ENCODE data around the gene FEM1C. TPM values are rescaled to one million over a fixed set of nuclear protein-coding genes. Genes with fewer than 3 reads are reported as not detected.
"Not testable (repeated sequence)": the region's sequence is repeated elsewhere in the genome, so short reads cannot be mapped to it uniquely, and the experiment has no call there.

The FEM1C gene
- total RNA-seq, 4 donors from 2014 or later, result 5.8 to 46.0 (median 40.0) TPM

DNA sequence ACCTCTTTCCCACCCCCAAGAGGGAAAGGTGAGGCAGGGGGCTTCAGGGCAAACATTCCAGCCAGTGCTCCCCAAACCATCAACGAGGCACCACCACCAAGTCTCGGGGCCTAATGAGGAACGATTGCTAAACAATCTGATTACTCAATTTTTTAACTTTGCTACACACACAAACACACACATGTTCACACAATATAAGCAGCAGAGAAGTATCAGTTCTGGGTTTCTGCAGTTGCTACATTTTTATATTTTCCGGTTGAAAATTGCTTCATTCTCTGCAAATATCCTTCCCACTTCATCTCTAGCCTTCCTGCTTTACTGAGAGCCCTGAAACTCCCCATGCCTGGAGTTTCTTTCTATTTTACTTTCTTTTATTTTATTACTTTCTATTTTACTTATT lies 60.2 kb downstream of the FEM1C start:
- Histone ChIP-seq H3K27me3 (no peaks in the 10 kb centered on the region), H3K4me3 (no peak overlapping the region), H3K4me1 (peaks cover 0 to 7% (median 3%) of the 10 kb centered on the region in 4 donors), H3K27ac (no peak overlapping the region), H3K36me3 (no peaks in the 10 kb centered on the region), H3K9me3 (no peaks in the 10 kb centered on the region)
- 54 to 58% methylated on average over 4 of the region's 4 CpGs for WGBS, 2 donors (ENCODE audit: low coverage in 1 of 2)
- TF ChIP-seq, protein P1, sequence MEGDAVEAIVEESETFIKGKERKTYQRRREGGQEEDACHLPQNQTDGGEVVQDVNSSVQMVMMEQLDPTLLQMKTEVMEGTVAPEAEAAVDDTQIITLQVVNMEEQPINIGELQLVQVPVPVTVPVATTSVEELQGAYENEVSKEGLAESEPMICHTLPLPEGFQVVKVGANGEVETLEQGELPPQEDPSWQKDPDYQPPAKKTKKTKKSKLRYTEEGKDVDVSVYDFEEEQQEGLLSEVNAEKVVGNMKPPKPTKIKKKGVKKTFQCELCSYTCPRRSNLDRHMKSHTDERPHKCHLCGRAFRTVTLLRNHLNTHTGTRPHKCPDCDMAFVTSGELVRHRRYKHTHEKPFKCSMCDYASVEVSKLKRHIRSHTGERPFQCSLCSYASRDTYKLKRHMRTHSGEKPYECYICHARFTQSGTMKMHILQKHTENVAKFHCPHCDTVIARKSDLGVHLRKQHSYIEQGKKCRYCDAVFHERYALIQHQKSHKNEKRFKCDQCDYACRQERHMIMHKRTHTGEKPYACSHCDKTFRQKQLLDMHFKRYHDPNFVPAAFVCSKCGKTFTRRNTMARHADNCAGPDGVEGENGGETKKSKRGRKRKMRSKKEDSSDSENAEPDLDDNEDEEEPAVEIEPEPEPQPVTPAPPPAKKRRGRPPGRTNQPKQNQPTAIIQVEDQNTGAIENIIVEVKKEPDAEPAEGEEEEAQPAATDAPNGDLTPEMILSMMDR (IDR thresholded peaks at IDR 0.05), result no peak
- TF ChIP-seq EP300 (IDR thresholded peaks at IDR 0.05; ENCODE audit: low read depth), result no peak
- in situ Hi-C loops (cut with MboI; ENCODE audit: low pct_ligation_motif_present in 1 of 4, low pct_unique_long_range_greater_than_20kb in 1 of 4, low sequenced_read_pairs in 3 of 4) (no loop called here), intact Hi-C loops (cut with DNase I; ENCODE audit: low total_unique reads) (no loop called here)
- no peak for DNase-seq

DNA sequence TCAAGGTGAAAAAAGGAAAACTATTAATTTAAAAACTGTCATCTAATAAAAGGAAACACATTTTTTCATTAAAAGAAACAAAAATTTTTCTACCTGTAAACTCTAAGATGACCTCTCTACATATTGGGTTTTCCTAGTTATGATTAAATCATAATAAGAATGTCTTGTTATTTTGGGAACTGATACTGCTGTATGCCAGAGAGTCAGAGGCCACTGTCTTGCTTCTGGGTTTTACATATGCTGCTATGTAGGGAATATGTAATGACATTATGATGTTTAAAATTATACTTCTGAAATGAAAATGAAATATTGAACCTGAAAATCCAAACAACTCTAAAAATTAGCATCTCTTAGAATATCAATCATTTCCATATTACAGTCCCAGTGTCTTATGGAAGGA lies 63.7 kb downstream of the FEM1C start:
- TF ChIP-seq POLR2AphosphoS5 (IDR thresholded peaks at IDR 0.05) (no peak), EP300 (IDR thresholded peaks at IDR 0.05; ENCODE audit: low read depth) (no peak), POLR2A (IDR thresholded peaks at IDR 0.05) (no peak)
- TF ChIP-seq, protein P1 (IDR thresholded peaks at IDR 0.05), result no peak
- Histone ChIP-seq H3K4me3 (no peak overlapping the region), H3K27ac (no peak overlapping the region), H3K9me3 (no peaks in the 10 kb centered on the region), H3K27me3 (no peaks in the 10 kb centered on the region), H3K36me3 (no peaks in the 10 kb centered on the region), H3K4me1 (no peaks in the 10 kb centered on the region)
- in situ Hi-C loops (cut with MboI; ENCODE audit: low pct_ligation_motif_present in 1 of 4, low pct_unique_long_range_greater_than_20kb in 1 of 4, low sequenced_read_pairs in 3 of 4) (no loop called here), intact Hi-C loops (cut with DNase I; ENCODE audit: low total_unique reads) (no loop called here)
- no peak for DNase-seq

GRCh38 chr5:115480271-115480670 lies 64.3 kb downstream of the FEM1C start:
- no peak for DNase-seq
- Histone ChIP-seq H3K36me3 (no peaks in the 10 kb centered on the region), H3K27ac (no peak overlapping the region), H3K4me1 (no peaks in the 10 kb centered on the region), H3K27me3 (no peaks in the 10 kb centered on the region), H3K9me3 (no peaks in the 10 kb centered on the region), H3K4me3 (no peak overlapping the region)
- 77 to 83% methylated on average over 2 to 4 of the region's 4 CpGs for WGBS, 2 donors (ENCODE audit: low coverage in 1 of 2)
- no peak for TF ChIP-seq POLR2AphosphoS5 (IDR thresholded peaks at IDR 0.05)
- no peak for TF ChIP-seq EP300 (IDR thresholded peaks at IDR 0.05; ENCODE audit: low read depth)
- in situ Hi-C loops (cut with MboI; ENCODE audit: low pct_ligation_motif_present in 1 of 4, low pct_unique_long_range_greater_than_20kb in 1 of 4, low sequenced_read_pairs in 3 of 4) (no loop called here), intact Hi-C loops (cut with DNase I; ENCODE audit: low total_unique reads) (no loop called here)

DNA sequence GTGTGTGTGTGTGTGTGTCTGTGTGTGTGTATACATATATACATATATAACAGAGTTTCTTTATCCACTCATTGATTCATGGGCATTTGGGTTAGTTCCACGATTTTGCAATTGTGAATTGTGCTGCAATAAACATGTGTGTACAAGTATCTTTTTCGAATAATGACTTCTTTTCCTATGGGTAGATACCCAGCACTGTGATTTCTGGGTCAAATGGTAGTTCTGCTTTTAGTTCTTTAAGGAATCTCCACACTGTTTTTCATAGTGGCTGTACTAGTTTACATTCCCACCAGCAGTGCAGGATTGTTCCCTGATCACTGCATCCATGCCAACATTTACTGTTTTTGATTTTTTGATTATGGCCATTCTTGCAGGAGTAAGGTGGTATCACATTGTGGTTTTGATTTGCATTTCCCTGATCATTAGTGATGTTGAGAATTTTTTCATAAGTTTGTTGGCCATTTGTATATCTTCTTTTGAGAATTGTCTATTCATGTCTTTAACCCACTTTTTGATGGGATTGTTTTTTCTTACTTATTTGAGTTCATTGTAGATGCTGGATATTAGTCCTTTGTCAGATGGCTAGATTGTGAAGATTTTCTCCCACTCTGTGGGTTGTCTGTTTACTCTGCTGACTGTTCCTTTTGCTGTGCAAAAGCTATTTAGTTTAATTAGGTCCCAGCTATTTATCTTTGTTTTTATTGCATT lies 65.3 kb downstream of the FEM1C start:
- in situ Hi-C loops (cut with MboI; ENCODE audit: low pct_ligation_motif_present in 1 of 4, low pct_unique_long_range_greater_than_20kb in 1 of 4, low sequenced_read_pairs in 3 of 4); intact Hi-C loops (cut with DNase I; ENCODE audit: low total_unique reads); H3K27me3 ChIP-seq; H3K27ac ChIP-seq; H3K9me3 ChIP-seq; H3K36me3 ChIP-seq; DNase-seq; H3K4me3 ChIP-seq; H3K4me1 ChIP-seq: not testable (repeated sequence)
- 72 to 82% methylated on average over 2 of the region's 2 CpGs for WGBS, 2 donors (ENCODE audit: low coverage in 1 of 2)

GRCh38 chr5:115478281-115478680 lies 66.3 kb downstream of the FEM1C start:
- in situ Hi-C loops (cut with MboI; ENCODE audit: low pct_ligation_motif_present in 1 of 4, low pct_unique_long_range_greater_than_20kb in 1 of 4, low sequenced_read_pairs in 3 of 4), result no loop called here
- WGBS, 2 donors (ENCODE audit: low coverage in 1 of 2), result 50 to 64% methylated on average over 2 of the region's 2 CpGs
- Histone ChIP-seq H3K27me3 (no peaks in the 10 kb centered on the region), H3K4me1 (no peaks in the 10 kb centered on the region), H3K36me3 (no peaks in the 10 kb centered on the region), H3K27ac (no peak overlapping the region), H3K4me3 (no peak overlapping the region), H3K9me3 (no peaks in the 10 kb centered on the region)
- intact Hi-C loops (cut with DNase I; ENCODE audit: low total_unique reads), result no loop called here
- TF ChIP-seq EP300 (IDR thresholded peaks at IDR 0.05; ENCODE audit: low read depth), result no peak
- no peak for TF ChIP-seq POLR2A (IDR thresholded peaks at IDR 0.05)
- no peak for TF ChIP-seq POLR2AphosphoS5 (IDR thresholded peaks at IDR 0.05)
- TF ChIP-seq, protein P1 (IDR thresholded peaks at IDR 0.05), result no peak
- no peak for DNase-seq
